NB4 (cell line): Measurements from ENCODE around the gene MARK3.

Experiments used
- CTCF ChIP-seq: IDR thresholded peaks from one replicate; pipeline ENCODE4 v1.5.1; 2012; ENCODE audit warnings: low read depth, low read length
- MAX ChIP-seq: IDR thresholded peaks from 2 replicates; pipeline ENCODE4 v1.6.1; 2011; ENCODE audit warnings: low read depth, low read length
- MYC ChIP-seq: IDR thresholded peaks from 2 replicates; pipeline ENCODE4 v1.6.1; 2011; ENCODE audit warnings: low read depth, low read length
- POLR2A ChIP-seq: IDR thresholded peaks from 2 replicates; pipeline ENCODE4 v1.6.1; 2011; ENCODE audit warnings: mild to moderate bottlenecking; ENCODE audit not compliant: insufficient read length; ENCODE audit errors: extremely low read depth

GRCh38 chr14:103488960-103489359, 103.7 kb downstream of the MARK3 start:
- no peak for TF ChIP-seq CTCF
- no peak for TF ChIP-seq POLR2A
- TF ChIP-seq MYC, result no peak
- TF ChIP-seq MAX, result no peak
